HG03469 (cell line): ENCODE results near the gene ARL13A.
"Not testable (repeated sequence)": the region's sequence is repeated elsewhere in the genome, so short reads cannot be mapped to it uniquely, and the experiment has no call there.

ENCODE experiments used
- ATAC-seq: cut with Tn5 transposase; IDR thresholded peaks from one replicate; pipeline ENCODE4 v1.9.1; 2021; ENCODE audit warnings: mild to moderate bottlenecking, moderate library complexity, moderate number of reproducible peaks; ENCODE audit not compliant: unreplicated experiment

ARL13A gene

GRCh38 chrX:100984818-100985217 is 15.3 kb downstream of the ARL13A start:
- no peak for ATAC-seq

DNA sequence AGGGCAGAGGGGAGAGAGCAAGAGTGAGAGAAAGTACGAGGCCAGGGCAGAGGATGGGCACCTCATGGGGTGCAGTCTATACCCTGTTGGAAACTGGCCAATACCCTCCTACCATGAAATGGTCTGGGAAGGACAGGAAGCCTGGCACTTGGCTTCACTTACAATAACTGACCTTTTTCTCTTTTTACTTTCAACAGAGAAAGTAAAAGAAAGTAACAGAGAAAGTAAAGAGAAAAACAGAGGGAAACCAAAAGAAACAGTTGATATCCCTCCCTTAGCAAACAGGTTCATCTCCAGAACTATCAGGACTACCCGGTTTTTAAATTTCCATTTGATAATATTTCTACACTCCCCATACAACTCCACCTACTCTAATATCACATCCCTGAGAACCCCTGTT is 20.6 kb downstream of the ARL13A start:
- ATAC-seq = no peak

DNA sequence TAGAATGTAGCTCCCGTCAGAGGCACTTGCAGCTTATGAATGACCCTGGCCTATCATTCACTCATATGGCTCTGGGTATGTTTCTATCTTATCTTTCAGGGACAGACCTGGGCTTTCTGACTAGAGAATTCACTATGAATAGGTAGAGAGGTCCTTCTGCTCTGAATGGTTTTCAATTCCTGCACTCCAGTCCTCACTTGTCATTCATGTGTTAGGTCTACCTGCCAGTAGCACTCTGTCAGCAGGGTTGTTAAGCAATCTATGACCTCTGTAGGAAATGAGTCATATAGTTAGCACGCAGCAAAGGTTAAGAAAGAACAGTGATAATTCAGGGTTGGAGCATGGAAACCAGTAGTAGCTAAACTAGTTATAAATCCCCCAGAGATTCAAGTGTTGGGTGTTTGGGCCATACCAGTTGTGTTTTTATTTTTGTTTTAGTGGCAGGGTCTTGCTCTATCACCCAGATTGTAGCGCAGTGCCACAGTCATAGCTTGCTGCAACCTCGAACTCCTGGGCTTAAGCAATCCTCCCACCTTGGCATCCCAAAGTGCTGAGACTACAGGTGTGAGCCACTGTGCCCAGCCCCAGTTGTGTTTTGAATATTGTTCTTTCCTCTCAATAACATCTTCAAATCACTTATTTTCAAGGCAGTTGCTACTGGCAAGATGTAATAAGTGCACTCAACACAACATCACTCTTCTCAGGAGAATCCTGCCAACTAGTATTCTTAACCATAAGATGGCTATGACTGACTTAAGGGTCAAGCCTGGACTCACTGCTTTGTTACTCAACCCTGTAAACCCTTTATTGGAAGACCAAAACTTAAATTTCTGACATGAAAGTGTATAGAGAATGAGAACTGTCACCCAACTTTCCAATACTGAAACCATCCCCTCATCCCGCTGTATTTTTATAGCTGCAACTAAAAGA is 25.1 kb downstream of the ARL13A start:
- peak; percentile 78 for ATAC-seq

DNA sequence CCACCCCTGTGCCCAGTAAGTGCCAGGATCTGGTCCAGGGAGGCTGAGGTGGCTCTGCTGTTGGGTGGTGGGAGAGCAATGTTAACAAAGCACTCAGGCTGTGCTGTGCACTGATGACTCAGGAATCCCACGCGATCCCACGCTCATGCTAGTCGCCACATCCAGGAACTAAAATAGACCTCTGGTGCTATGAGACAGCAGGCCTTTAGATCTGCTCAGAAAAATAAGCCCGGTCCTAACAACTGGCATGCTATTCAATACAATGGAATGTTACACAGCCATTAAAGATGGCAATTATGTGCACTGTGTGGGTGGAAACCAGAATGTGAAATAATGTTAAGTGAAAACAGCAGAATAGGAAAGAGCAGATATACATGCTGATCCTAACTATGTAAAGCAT is 26.0 kb downstream of the ARL13A start:
- ATAC-seq = no peak

DNA sequence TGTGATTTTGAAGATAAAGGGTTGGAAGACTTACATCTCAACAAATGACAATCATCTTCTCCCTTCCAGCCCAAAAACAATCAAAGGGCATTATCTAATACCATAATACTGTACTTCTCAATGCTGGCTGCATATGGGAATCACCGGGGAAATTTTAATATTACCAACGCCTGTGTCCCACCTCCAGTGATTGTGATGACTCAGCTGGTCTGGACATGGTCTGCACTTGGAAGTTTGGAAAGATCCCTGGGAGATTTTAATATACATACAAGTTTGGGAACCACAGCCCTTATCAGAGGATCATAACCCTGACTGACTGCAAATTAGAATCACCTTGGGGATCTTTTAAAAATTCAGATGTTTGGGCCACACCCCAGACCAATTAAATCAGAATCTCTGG is 29.9 kb downstream of the ARL13A start:
- no peak for ATAC-seq

DNA sequence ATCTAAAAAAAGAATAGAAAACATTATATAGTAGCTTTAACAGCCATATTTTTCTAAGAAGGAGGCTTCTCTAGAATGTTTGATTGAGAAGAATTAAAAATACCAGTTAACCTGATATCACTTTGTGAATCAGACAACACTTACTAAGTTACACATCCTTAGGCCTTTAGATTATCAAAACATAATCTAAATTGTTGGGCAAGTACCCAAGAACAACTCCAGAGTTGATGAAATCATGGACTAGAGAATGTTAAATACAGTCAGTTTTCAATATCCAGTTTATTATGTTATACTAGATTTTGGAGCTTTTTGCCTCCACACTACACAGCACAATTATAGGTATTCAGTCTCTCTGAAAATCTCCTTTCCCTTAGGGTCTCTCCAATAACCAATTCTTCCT is 39.6 kb downstream of the ARL13A start:
- ATAC-seq = no peak

- ATAC-seq = not testable (repeated sequence)
These were observed 42.5 kb downstream of the ARL13A start for GRCh38 chrX:101012031-101012430.

GRCh38 chrX:101022020-101022419 is 52.5 kb downstream of the ARL13A start:
- no peak for ATAC-seq

- ATAC-seq = no peak
These were observed 55.6 kb downstream of the ARL13A start for GRCh38 chrX:101025126-101025525.

GRCh38 chrX:101028562-101028961 is 59.1 kb downstream of the ARL13A start:
- no peak for ATAC-seq

DNA sequence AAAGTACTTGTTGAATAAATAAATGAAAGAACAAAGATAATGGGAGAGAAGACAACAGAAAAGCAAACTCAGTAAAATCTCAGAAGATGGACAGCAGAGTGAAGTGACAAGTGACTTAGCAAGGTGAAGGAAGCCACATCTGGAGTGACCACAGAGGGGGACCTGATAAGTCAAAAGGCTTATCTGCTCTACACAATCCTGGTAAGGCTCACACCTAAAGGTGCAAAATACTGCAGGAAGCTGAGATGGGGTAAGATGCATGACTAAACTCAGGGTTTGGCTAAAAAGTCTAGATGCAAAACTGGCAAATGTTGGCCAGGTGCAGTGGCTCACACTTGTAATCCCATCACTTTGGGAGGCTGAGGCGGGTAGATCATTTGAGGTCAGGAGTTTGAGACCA is 60.2 kb downstream of the ARL13A start:
- ATAC-seq = no peak

DNA sequence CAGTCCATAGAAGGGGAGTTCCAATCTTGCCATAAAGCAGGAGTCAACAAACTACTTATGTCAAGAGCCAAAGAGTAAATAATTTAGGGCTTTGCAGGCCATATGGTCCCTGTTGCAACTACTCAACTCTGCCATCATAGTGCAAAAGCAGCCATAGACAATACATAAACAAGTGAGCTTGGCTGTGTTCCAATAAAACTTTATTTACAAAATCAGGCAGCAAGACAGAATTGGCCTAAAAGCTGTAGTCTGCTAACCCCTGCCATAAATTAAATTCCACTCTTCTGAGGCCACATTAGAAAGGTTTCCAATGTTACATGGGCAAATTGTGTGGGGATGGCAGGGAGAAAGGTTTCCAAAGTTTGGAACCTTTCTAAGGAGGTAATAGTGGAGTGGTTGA is 67.7 kb downstream of the ARL13A start:
- ATAC-seq = no peak

- no peak for ATAC-seq
These were observed 70.7 kb downstream of the ARL13A start for GRCh38 chrX:101040197-101040596.
